ENCODE measurements around the gene AHSG. TPM values are rescaled to one million over a fixed set of nuclear protein-coding genes. Genes with fewer than 3 reads are reported as not detected.

The AHSG gene
- total and polyA plus RNA-seq, 7 donors, result not detected

GRCh38 chr3:186643493-186643892 lies 30.6 kb downstream of the AHSG start:
- intact Hi-C loops (cut with DNase I), result no loop called here
- Histone ChIP-seq H3K4me3 (no peak overlapping the region), H3K4me1 (no peaks in the 10 kb centered on the region), H3K9me3 (no peaks in the 10 kb centered on the region), H3K27me3 (ENCODE audit: insufficient read depth in 3 of 3, low read length in 2 of 3) (peaks cover 2 to 22% (median 4%) of the 10 kb centered on the region in 3 donors), H3K36me3 (ENCODE audit: insufficient read depth in 1 of 2, low read depth in 1 of 2) (no peaks in the 10 kb centered on the region), H3K27ac (no peak overlapping the region)
- DNase-seq, result no peak
- WGBS, 3 donors, result 84 to 97% (median 88%) methylated on average over 1 of the region's 1 CpG
- no peak for TF ChIP-seq CTCF (IDR thresholded peaks at IDR 0.05)
- ATAC-seq, result no peak

GRCh38 chr3:186644683-186645082 lies 31.8 kb downstream of the AHSG start:
- no peak for ATAC-seq
- no peaks in the 10 kb centered on the region for H3K4me1 ChIP-seq
- H3K9me3 ChIP-seq, result no peaks in the 10 kb centered on the region
- no peak for DNase-seq
- peaks cover 2 to 22% (median 4%) of the 10 kb centered on the region in 3 donors for H3K27me3 ChIP-seq (ENCODE audit: insufficient read depth in 3 of 3, low read length in 2 of 3)
- no peak for TF ChIP-seq CTCF (IDR thresholded peaks at IDR 0.05)
- intact Hi-C loops (cut with DNase I), result no loop called here
- H3K27ac ChIP-seq, result no peak overlapping the region
- 53 to 80% (median 70%) methylated on average over 3 of the region's 3 CpGs for WGBS, 3 donors
- no peak overlapping the region for H3K4me3 ChIP-seq
- H3K36me3 ChIP-seq (ENCODE audit: insufficient read depth in 1 of 2, low read depth in 1 of 2), result no peaks in the 10 kb centered on the region

- Histone ChIP-seq H3K4me1 (no peaks in the 10 kb centered on the region), H3K27me3 (ENCODE audit: insufficient read depth in 3 of 3, low read length in 2 of 3) (peaks cover 2 to 22% (median 4%) of the 10 kb centered on the region in 3 donors), H3K4me3 (no peak overlapping the region), H3K9me3 (no peaks in the 10 kb centered on the region), H3K27ac (no peak overlapping the region), H3K36me3 (ENCODE audit: insufficient read depth in 1 of 2, low read depth in 1 of 2) (no peaks in the 10 kb centered on the region)
- intact Hi-C loops (cut with DNase I), result no loop called here
- DNase-seq (no peak), ATAC-seq (no peak)
- WGBS, 3 donors, result 54 to 69% (median 57%) methylated on average over 4 of the region's 4 CpGs
- no peak for TF ChIP-seq CTCF (IDR thresholded peaks at IDR 0.05)
Measured at GRCh38 chr3:186646106-186646505, 33.2 kb downstream of the AHSG start.

- Histone ChIP-seq H3K27me3 (ENCODE audit: insufficient read depth in 3 of 3, low read length in 2 of 3) (peaks cover 2 to 18% (median 4%) of the 10 kb centered on the region in 3 donors), H3K4me3 (no peak overlapping the region), H3K9me3 (no peaks in the 10 kb centered on the region), H3K4me1 (no peaks in the 10 kb centered on the region), H3K36me3 (ENCODE audit: insufficient read depth in 1 of 2, low read depth in 1 of 2) (no peaks in the 10 kb centered on the region), H3K27ac (no peak overlapping the region)
- TF ChIP-seq CTCF (IDR thresholded peaks at IDR 0.05), result no peak
- WGBS, 3 donors, result 81 to 83% (median 83%) methylated on average over 1 of the region's 1 CpG
- intact Hi-C loops (cut with DNase I), result no loop called here
- DNase-seq (no peak), ATAC-seq (no peak)
Measured at GRCh38 chr3:186646841-186647240, 34.0 kb downstream of the AHSG start.

- no peak overlapping the region for H3K27ac ChIP-seq
- H3K4me3 ChIP-seq, result no peak overlapping the region
- intact Hi-C loops (cut with DNase I), result no loop called here
- no peak for DNase-seq
- no peaks in the 10 kb centered on the region for H3K4me1 ChIP-seq
- peaks cover 0 to under 1% (median 0%) of the 10 kb centered on the region in 3 donors for H3K27me3 ChIP-seq (ENCODE audit: insufficient read depth in 3 of 3, low read length in 2 of 3)
- no peak for ATAC-seq
- WGBS, 3 donors, result 83 to 88% (median 88%) methylated on average over 1 of the region's 1 CpG
- H3K36me3 ChIP-seq (ENCODE audit: insufficient read depth in 1 of 2, low read depth in 1 of 2), result no peaks in the 10 kb centered on the region
- H3K9me3 ChIP-seq, result no peaks in the 10 kb centered on the region
- TF ChIP-seq CTCF (IDR thresholded peaks at IDR 0.05), result no peak
Measured at GRCh38 chr3:186648851-186649250, 36.0 kb downstream of the AHSG start.
